Frontal cortex (tissue), 1 donor: Measurements from ENCODE around the gene CLEC11A. TPM values are rescaled to one million over a fixed set of nuclear protein-coding genes. Genes with fewer than 3 reads are reported as not detected.

Experiments
- total RNA-seq: library from RNA; depleted of rRNA; stranded (reverse); fragments of >200 nt; gene quantifications from one replicate; pipeline ENCODE4 v1.2.3, GENCODE V29; 2014

CLEC11A gene
- total RNA-seq, 1 donor from 2014 or later: 2.4 TPM

Other genes with a start within 250 kb of the CLEC11A start
- gene EMC10, start 246.9 kb upstream of the CLEC11A start, total RNA-seq: 53.4 TPM
- 2.0 TPM for gene GARIN5A, start 246.5 kb upstream of the CLEC11A start, total RNA-seq
- 6.9 TPM for gene JOSD2, start 212.2 kb upstream of the CLEC11A start, total RNA-seq
- 0.82 TPM for gene ASPDH, start 209.5 kb upstream of the CLEC11A start, total RNA-seq
- gene LRRC4B, start 154.9 kb upstream of the CLEC11A start, total RNA-seq: 78.3 TPM
- 20.4 TPM for gene SYT3, start 83.5 kb upstream of the CLEC11A start, total RNA-seq
- not detected for gene C19orf81, start 73.9 kb upstream of the CLEC11A start, total RNA-seq
- 18.3 TPM for gene SHANK1, start 3.6 kb upstream of the CLEC11A start, total RNA-seq
- not detected for gene GPR32, start 47.1 kb downstream of the CLEC11A start, total RNA-seq
- gene ACP4, start 67.1 kb downstream of the CLEC11A start, total RNA-seq: not detected
- gene KLK1, start 100.4 kb downstream of the CLEC11A start, total RNA-seq: not detected
- not detected for gene KLK15, start 110.2 kb downstream of the CLEC11A start, total RNA-seq
- gene KLK3, start 131.6 kb downstream of the CLEC11A start, total RNA-seq: not detected
- gene KLK2, start 150.1 kb downstream of the CLEC11A start, total RNA-seq: not detected
- gene KLK4, start 188.0 kb downstream of the CLEC11A start, total RNA-seq: not detected
- not detected for gene KLK5, start 229.7 kb downstream of the CLEC11A start, total RNA-seq
- not detected for gene KLK6, start 246.2 kb downstream of the CLEC11A start, total RNA-seq